ENCODE results near the gene SYP. TPM values are rescaled to one million over a fixed set of nuclear protein-coding genes. Genes with fewer than 3 reads are reported as not detected.
A peak's percentile ranks its signal among the peaks of the same experiment; 100 is the strongest.

The SYP gene
- total and polyA plus RNA-seq, 9 of the 15 experiments (the other 6 are each of a cell fraction or from before 2014, with no cell fraction given): 0.48 to 5.1 (median 2.6) TPM

DNA sequence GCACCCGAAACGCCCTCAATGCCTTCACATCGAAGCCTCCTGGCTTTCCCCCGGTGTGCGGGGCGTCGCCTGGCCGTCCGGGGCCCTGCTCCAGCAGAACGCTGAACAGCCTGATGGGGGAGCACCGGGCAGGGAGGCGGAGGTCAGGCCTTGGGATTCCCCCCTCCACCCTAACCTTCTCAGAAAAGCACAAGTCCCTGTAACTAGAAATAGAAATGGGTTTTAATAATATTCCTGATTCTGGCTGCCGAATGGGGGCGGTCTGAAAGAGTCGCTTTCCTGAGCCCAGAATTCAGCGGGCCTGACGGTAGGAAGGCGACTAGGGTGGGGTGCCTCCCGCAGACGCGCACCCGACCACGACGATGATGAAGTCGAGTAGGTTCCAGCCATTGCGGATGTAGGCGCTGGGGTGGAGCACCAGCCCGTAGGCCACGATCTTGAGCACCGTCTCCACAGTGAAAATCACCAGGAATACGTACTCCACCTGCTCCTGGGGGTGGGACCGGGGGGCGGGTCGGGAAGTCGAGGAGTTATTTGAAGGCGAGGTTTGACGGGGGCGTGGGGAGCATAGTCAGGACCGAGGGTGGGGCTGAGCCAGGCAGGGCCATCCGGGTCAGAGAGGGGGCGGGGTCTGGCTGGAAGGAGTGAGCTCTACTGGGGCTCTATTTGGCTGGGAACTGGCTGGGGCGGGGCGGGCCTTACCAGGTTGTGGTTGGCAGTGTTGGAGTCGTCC is 30.7 kb upstream of the SYP start (continued):
- TF ChIP-seq PHF8 (IDR thresholded peaks at IDR 0.05; ENCODE audit: borderline replicate concordance, low read length) (peak; percentile 47; the same call in 1 of the 2 replicates), SMARCB1 (IDR thresholded peaks at IDR 0.05; ENCODE audit: insufficient read length, low read depth) (no peak), POLR2G (IDR thresholded peaks at IDR 0.05; ENCODE audit: low read depth, low read length) (peak; percentile 66), ETV1 (tag; conservative IDR thresholded peaks at IDR 0.05; ENCODE audit: low read depth) (0 out of 2 replicates have a peak, but pooled peaks have one; percentile 23), TRIM28 (IDR thresholded peaks at IDR 0.05) (no peak), ZNF263 (CRISPR knock-in tag; IDR thresholded peaks at IDR 0.05; ENCODE audit: borderline replicate concordance) (peak; percentile 89), HDAC2 (IDR thresholded peaks at IDR 0.05) (0 out of 2 replicates have a peak, but pooled peaks have one; percentile 30), ZKSCAN1 (IDR thresholded peaks at IDR 0.05; ENCODE audit: low read depth, low read length) (no peak), ZNF384 (IDR thresholded peaks at IDR 0.05; ENCODE audit: low read depth, low read length) (no peak), NR2C2 (CRISPR knock-in tag; IDR thresholded peaks at IDR 0.05) (no peak), NR2C2 (tag; IDR thresholded peaks at IDR 0.05) (peak; percentile 66), ZNF41 (CRISPR knock-in tag; conservative IDR thresholded peaks at IDR 0.05) (no peak), BHLHE40 (IDR thresholded peaks at IDR 0.05; ENCODE audit: low read length) (no peak)
- TF ChIP-seq, protein P1, sequence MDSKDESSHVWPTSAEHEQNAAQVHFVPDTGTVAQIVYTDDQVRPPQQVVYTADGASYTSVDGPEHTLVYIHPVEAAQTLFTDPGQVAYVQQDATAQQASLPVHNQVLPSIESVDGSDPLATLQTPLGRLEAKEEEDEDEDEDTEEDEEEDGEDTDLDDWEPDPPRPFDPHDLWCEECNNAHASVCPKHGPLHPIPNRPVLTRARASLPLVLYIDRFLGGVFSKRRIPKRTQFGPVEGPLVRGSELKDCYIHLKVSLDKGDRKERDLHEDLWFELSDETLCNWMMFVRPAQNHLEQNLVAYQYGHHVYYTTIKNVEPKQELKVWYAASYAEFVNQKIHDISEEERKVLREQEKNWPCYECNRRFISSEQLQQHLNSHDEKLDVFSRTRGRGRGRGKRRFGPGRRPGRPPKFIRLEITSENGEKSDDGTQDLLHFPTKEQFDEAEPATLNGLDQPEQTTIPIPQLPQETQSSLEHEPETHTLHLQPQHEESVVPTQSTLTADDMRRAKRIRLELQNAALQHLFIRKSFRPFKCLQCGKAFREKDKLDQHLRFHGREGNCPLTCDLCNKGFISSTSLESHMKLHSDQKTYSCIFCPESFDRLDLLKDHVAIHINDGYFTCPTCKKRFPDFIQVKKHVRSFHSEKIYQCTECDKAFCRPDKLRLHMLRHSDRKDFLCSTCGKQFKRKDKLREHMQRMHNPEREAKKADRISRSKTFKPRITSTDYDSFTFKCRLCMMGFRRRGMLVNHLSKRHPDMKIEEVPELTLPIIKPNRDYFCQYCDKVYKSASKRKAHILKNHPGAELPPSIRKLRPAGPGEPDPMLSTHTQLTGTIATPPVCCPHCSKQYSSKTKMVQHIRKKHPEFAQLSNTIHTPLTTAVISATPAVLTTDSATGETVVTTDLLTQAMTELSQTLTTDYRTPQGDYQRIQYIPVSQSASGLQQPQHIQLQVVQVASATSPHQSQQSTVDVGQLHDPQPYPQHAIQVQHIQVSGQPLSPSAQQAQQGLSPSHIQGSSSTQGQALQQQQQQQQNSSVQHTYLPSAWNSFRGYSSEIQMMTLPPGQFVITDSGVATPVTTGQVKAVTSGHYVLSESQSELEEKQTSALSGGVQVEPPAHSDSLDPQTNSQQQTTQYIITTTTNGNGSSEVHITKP (IDR thresholded peaks at IDR 0.05; ENCODE audit: partially characterized antibody): peak; percentile 73
- TF ChIP-seq, protein P2, sequence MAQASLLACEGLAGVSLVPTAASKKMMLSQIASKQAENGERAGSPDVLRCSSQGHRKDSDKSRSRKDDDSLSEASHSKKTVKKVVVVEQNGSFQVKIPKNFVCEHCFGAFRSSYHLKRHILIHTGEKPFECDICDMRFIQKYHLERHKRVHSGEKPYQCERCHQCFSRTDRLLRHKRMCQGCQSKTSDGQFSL (CRISPR knock-in tag; IDR thresholded peaks at IDR 0.05): peak; percentile 76
- TF ChIP-seq, protein P2 (tag; IDR thresholded peaks at IDR 0.05): no peak
- TF ChIP-seq, protein P3, sequence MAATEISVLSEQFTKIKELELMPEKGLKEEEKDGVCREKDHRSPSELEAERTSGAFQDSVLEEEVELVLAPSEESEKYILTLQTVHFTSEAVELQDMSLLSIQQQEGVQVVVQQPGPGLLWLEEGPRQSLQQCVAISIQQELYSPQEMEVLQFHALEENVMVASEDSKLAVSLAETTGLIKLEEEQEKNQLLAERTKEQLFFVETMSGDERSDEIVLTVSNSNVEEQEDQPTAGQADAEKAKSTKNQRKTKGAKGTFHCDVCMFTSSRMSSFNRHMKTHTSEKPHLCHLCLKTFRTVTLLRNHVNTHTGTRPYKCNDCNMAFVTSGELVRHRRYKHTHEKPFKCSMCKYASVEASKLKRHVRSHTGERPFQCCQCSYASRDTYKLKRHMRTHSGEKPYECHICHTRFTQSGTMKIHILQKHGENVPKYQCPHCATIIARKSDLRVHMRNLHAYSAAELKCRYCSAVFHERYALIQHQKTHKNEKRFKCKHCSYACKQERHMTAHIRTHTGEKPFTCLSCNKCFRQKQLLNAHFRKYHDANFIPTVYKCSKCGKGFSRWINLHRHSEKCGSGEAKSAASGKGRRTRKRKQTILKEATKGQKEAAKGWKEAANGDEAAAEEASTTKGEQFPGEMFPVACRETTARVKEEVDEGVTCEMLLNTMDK (IDR thresholded peaks at IDR 0.05; ENCODE audit: borderline replicate concordance, insufficient read depth, low read depth, low read length, poor library complexity, severe bottlenecking): peak; percentile 41
- TF ChIP-seq, protein P4, sequence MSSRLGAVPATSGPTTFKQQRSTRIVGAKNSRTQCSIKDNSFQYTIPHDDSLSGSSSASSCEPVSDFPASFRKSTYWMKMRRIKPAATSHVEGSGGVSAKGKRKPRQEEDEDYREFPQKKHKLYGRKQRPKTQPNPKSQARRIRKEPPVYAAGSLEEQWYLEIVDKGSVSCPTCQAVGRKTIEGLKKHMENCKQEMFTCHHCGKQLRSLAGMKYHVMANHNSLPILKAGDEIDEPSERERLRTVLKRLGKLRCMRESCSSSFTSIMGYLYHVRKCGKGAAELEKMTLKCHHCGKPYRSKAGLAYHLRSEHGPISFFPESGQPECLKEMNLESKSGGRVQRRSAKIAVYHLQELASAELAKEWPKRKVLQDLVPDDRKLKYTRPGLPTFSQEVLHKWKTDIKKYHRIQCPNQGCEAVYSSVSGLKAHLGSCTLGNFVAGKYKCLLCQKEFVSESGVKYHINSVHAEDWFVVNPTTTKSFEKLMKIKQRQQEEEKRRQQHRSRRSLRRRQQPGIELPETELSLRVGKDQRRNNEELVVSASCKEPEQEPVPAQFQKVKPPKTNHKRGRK (tag; IDR thresholded peaks at IDR 0.05): no peak
